ENCODE results near the gene TMPRSS4.

The TMPRSS4 gene

DNA sequence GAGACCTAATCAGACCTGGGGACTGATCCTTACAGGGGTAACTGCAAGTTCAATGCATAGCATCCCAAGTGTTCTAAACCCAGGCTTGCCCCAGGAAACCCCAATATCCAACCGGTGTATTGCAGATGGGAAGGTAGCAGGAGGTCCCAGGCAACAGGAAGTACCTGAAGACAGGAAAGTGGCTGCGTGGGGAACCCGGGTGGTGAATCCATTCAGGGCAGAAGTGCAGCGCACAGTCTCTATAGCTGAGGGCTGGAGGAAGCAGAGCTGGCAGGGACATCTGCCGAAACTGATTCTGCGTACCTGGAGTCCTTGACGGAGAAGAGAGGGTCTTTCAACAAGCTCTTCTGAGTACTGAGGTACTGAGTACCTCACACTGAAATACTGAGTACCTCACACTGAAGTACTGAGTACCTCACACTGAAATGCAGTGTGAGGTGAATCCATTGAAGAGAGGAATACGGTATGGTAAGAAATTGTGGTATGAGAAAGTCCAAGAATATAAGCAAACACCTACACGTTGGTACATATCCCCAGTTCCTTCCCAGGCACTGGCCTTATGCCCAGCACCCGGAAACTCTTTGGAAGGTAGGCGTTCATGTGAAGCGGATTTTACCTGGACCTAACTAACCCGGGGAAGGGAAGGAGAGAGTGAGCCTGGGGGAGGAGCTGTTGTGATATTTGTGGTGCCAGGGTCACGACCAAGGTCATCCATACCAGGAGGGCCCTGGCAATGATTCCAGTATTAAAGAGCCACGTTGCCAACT is 55.7 kb downstream of the TMPRSS4 start:
- H3K4me3 ChIP-seq (ENCODE audit: low read depth, low read length): no peak overlapping the region
- TF ChIP-seq, protein P1, sequence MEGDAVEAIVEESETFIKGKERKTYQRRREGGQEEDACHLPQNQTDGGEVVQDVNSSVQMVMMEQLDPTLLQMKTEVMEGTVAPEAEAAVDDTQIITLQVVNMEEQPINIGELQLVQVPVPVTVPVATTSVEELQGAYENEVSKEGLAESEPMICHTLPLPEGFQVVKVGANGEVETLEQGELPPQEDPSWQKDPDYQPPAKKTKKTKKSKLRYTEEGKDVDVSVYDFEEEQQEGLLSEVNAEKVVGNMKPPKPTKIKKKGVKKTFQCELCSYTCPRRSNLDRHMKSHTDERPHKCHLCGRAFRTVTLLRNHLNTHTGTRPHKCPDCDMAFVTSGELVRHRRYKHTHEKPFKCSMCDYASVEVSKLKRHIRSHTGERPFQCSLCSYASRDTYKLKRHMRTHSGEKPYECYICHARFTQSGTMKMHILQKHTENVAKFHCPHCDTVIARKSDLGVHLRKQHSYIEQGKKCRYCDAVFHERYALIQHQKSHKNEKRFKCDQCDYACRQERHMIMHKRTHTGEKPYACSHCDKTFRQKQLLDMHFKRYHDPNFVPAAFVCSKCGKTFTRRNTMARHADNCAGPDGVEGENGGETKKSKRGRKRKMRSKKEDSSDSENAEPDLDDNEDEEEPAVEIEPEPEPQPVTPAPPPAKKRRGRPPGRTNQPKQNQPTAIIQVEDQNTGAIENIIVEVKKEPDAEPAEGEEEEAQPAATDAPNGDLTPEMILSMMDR (IDR thresholded peaks at IDR 0.05; ENCODE audit: low read depth, low read length): no peak
- in situ Hi-C loops (cut with HindIII; ENCODE audit: low sequenced_read_pairs): no loop called here
- DNase-seq (ENCODE audit: low read depth, low spot score): no peak

DNA sequence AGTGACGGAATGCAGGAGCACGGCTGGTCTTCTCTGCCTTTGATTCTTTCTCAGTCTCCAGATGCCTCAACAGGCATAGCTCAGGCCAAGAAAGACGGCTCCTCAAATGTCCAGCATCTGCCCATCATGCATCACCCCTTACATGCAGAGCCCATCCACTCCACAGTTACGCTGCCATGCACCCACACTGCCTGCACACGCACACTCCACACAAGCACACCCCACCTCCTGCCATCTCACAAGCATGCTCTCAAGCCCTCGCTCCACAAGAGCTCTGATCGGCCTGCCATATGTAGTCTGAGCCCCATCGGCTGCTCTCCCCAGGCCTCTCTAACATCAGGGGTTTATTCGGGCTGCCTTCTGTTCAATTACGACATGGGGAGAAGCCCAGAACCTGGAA is 56.9 kb downstream of the TMPRSS4 start:
- no peak overlapping the region for H3K4me3 ChIP-seq (ENCODE audit: low read depth, low read length)
- in situ Hi-C loops (cut with HindIII; ENCODE audit: low sequenced_read_pairs): no loop called here
- TF ChIP-seq, protein P1 (IDR thresholded peaks at IDR 0.05; ENCODE audit: low read depth, low read length): no peak
- no peak for DNase-seq (ENCODE audit: low read depth, low spot score)

DNA sequence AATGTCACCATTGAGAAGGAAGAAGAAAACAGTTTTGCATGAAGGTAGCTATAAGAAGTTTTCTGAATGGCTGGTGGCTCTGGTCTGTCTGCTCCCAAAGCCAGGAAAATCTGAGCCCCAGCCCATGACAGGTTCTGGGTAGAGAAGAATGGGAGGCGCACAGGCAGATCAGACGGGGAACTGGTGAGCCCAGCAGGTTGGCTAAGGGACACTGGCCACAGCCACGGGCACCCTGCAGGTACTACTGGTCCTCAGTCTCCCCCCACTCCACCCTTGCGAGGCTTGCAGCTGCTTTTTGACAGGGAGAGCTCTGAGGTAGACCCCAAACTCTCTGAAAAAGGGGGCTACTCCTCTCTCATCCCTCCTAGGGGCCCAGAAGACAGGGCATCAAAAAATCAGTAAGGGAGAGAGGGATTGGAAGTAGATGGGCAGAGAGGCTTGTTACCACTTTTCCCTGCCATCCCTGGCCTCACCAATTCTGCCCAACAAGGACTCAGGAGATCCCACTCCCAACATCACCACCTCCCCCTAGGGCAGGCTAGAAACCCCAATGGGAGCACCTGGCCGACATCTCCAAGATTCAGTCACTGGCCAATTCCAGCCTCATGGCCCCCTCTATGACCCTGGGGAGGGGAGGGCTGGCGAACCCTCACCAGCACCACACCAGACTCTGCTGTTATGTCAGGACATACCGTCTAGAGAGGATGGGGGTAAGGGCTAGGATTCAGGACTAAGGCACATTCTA is 58.3 kb downstream of the TMPRSS4 start:
- TF ChIP-seq, protein P1 (IDR thresholded peaks at IDR 0.05; ENCODE audit: low read depth, low read length): no peak
- in situ Hi-C loops (cut with HindIII; ENCODE audit: low sequenced_read_pairs): no loop called here
- DNase-seq (ENCODE audit: low read depth, low spot score): no peak

DNA sequence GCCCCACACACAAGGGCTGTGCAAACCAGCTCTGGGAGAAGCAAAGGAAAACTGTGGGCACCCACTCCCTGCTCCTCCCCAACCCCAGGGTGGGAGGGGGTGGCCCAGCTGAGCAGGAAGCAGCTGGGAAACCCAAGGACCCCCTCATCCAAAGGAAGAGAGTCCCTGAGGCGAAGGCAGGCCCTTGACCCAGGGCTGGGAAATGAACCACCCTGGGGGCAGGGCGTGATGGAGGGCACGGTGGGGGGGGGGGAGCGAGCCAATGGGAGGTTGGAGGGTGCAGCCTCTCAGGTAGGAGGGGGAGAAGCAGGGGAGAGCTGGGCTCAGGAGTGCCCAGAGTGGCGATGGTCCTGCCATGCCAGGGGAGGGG is 58.9 kb downstream of the TMPRSS4 start:
- H3K4me3 ChIP-seq (ENCODE audit: low read depth, low read length): no peak overlapping the region
- TF ChIP-seq, protein P1 (IDR thresholded peaks at IDR 0.05; ENCODE audit: low read depth, low read length): no peak
- in situ Hi-C loops (cut with HindIII; ENCODE audit: low sequenced_read_pairs): no loop called here
- DNase-seq (ENCODE audit: low read depth, low spot score): no peak

More for the DNA sequence above, 58.3 kb downstream of the TMPRSS4 start:
- no peak overlapping the region for H3K4me3 ChIP-seq (ENCODE audit: low read depth, low read length)

DNA sequence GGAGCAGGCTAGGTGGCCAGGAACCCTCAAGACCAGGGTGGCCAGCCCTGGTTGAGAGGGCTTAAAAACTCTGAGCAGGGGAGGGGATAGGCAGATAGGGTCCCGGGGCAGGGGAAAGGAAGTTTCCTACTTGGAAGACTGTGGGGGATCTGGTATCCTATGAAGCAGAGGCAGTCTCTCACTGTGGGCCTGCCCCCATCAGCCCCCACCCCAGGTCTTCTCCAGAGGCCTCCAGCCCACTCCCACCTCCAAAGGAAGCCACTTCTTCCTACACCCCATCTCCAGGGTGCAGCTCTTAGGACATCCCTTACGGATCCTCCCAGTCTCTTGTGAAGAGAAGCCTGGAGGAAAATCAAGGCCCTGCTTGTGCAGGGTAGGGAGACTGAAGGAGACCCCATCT is 59.5 kb downstream of the TMPRSS4 start:
- in situ Hi-C loops (cut with HindIII; ENCODE audit: low sequenced_read_pairs): no loop called here
- no peak for DNase-seq (ENCODE audit: low read depth, low spot score)
- TF ChIP-seq, protein P1 (IDR thresholded peaks at IDR 0.05; ENCODE audit: low read depth, low read length): no peak
- no peak overlapping the region for H3K4me3 ChIP-seq (ENCODE audit: low read depth, low read length)

DNA sequence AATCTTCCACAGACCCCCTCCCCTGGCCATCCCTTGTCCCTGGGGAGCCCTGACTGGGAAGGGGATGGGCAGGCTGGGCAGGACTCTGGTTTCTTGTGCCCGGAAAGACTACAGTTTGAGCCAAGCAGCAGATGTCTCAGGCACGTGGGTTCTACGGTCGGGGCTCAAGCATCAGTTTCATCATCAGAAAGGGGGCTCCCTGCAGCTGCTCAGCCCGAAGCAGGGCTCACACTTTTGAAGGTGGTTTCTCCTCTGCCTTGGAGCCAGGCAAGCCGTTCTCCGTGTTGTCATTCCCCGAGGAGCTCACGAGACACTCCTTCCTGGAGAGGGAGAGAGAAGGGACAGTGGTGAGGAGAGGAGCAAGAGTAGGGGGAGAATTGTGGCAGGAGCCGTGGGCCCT is 59.9 kb downstream of the TMPRSS4 start:
- H3K4me3 ChIP-seq (ENCODE audit: low read depth, low read length): no peak overlapping the region
- DNase-seq (ENCODE audit: low read depth, low spot score): no peak
- TF ChIP-seq, protein P1 (IDR thresholded peaks at IDR 0.05; ENCODE audit: low read depth, low read length): no peak
- in situ Hi-C loops (cut with HindIII; ENCODE audit: low sequenced_read_pairs): no loop called here
